Aorta (tissue), 5 donors: ENCODE measurements around the gene SRPK2. TPM values are rescaled to one million over a fixed set of nuclear protein-coding genes. Genes with fewer than 3 reads are reported as not detected.
A peak's percentile ranks its signal among the peaks of the same experiment; 100 is the strongest.
"Not testable (repeated sequence)": the region's sequence is repeated elsewhere in the genome, so short reads cannot be mapped to it uniquely, and the experiment has no call there.

Experiments
- ATAC-seq: fragments of 200-7000 bp; cut with Tn5 transposase; one replicate; pipeline ENCODE4 v1.9.1; 2022; ENCODE audit warnings: moderate library complexity; ENCODE audit not compliant: low FRiP score
- DNase-seq, 2 donors: peaks; one replicate each; pipeline ENCODE4 v3.0.0-alpha.2; 2020
- H3K27ac ChIP-seq, 2 donors: one replicate each; pipeline ENCODE4 v1.5.1; 2013; ENCODE audit warnings: low read length in 2 of 2, mild to moderate bottlenecking in 2 of 2, moderate library complexity in 2 of 2, control low read depth in 1 of 2, inconsistent platforms in 1 of 2, low read depth in 1 of 2
- H3K27me3 ChIP-seq, 2 donors: one replicate each; pipeline ENCODE4 v1.6.1; 2013; ENCODE audit warnings: control low read depth in 1 of 2, low read length in 1 of 2, mild to moderate bottlenecking in 1 of 2, moderate library complexity in 1 of 2; ENCODE audit not compliant: insufficient read depth in 2 of 2, control insufficient read depth in 1 of 2
- H3K36me3 ChIP-seq, 2 donors: one replicate each; pipeline ENCODE4 v1.6.1; 2013; ENCODE audit warnings: control low read depth in 1 of 2, low read length in 1 of 2, mild to moderate bottlenecking in 1 of 2; ENCODE audit not compliant: insufficient read depth in 2 of 2, control insufficient read depth in 1 of 2
- H3K4me1 ChIP-seq, 2 donors: one replicate each; pipeline ENCODE4 v1.6.1; 2013; ENCODE audit warnings: low read length in 2 of 2, control low read depth in 1 of 2, mild to moderate bottlenecking in 1 of 2, moderate library complexity in 1 of 2; ENCODE audit not compliant: insufficient read depth in 2 of 2, control insufficient read depth in 1 of 2
- H3K4me3 ChIP-seq, 2 donors: one replicate each; pipeline ENCODE4 v1.5.1; 2013; ENCODE audit warnings: low read length in 2 of 2, control low read depth in 1 of 2, mild to moderate bottlenecking in 1 of 2
- H3K9me3 ChIP-seq: one replicate; pipeline ENCODE4 v1.6.1; 2013; ENCODE audit warnings: mild to moderate bottlenecking, low read length; ENCODE audit not compliant: control insufficient read depth
- WGBS, 2 donors: extraction: QIAGEN DNeasy Blood & Tissue Kit; methylation state at CpG; one replicate each; pipeline ENCODE4 v1.1.7; 2013; 5-methylcytosine and 5-hydroxymethylcytosine counted together
- intact Hi-C, 2 donors: fragments of 100-400 bp; cut with DNase I; formaldehyde crosslinking; loops; one replicate each; pipeline versions ENCODE4 v1.14.2 to v1.15.0; 2022
- polyA plus RNA-seq, 2 donors: library from polyadenylated mRNA; stranded (reverse); fragments of 200-250 nt; gene quantifications; one replicate each; pipeline ENCODE4 v1.2.3, GENCODE V29; 2013
- total RNA-seq, 2 donors: library from RNA; stranded (reverse); fragmentation: NEBNext Ultra II Directional; extraction: Animal tissue kit (Norgen Biotek cat#: 25700); gene quantifications; one replicate each; pipeline ENCODE4 v1.2.1, GENCODE V29; 2021
- donor health status: healthy with polysubstance abuse.
- donor health status: Bipolar disorder and iron deficiency.
- donor health status: DM: no; HTN: no; CAD: no.
- donor health status: DM: no; HTN: no; CAD: no.
- donor health status: DM: yes; HTN: yes; CAD: no.

SRPK2 gene
- total and polyA plus RNA-seq, 4 donors = 11.5 to 49.7 (median 28.7) TPM

DNA sequence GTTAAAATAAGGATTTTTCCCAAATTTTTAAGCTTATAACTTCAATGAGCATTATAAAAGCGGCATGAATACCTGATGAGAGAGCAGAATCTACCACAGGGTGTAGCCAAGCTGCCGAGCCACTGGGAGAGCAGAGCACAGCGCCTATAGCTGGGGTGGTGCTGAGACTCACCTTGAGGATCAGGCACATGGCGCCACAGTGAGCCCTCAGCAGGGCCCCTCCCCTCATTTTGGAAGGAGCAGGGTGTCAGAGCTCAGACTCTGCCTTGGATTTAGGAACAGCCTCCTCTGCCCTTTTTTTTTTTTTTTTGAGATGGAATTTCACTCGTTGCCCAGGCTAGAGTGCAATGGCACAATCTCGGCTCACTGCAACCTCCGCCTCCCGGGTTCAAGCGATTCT is 118.6 kb downstream of the SRPK2 start:
- Histone ChIP-seq H3K4me3 (no peak overlapping the region), H3K27ac (no peak overlapping the region), H3K4me1 (no peaks in the 10 kb centered on the region), H3K9me3 (no peaks in the 10 kb centered on the region), H3K27me3 (no peaks in the 10 kb centered on the region), H3K36me3 (no peaks in the 10 kb centered on the region)
- WGBS, 2 donors = 82 to 86% methylated on average over 9 of the region's 9 CpGs
- ATAC-seq = no peak
- intact Hi-C loops = no loop called here
- DNase-seq = no peak

DNA sequence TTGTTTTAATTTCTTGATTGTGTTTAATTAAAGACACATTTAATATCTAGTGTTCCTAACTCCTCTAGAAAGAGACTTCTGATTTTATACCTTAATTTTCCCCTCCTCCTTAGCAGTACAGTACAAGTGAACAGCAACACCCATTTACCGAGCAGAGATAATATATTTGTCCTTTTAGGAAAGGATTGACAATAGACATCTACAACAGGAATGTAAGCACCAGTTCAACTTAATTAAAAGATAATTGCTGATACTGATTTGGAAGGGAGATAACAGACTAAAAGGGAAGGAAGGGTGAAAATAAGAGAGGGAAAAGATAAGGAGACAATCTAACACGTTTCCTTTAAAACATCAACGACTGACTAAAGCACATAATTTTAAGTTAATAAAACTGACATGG is 119.3 kb downstream of the SRPK2 start:
- WGBS, 2 donors = 0% methylated on average over 3 of the region's 3 CpGs
- Histone ChIP-seq H3K27ac (no peak overlapping the region), H3K9me3 (no peaks in the 10 kb centered on the region), H3K4me3 (peak overlapping the region; percentile 67 to 82), H3K36me3 (no peaks in the 10 kb centered on the region), H3K27me3 (no peaks in the 10 kb centered on the region), H3K4me1 (no peaks in the 10 kb centered on the region)
- intact Hi-C loops = no loop called here
- DNase-seq = no peak
- ATAC-seq = peak; percentile 47

GRCh38 chr7:105268511-105269392 is 120.0 kb downstream of the SRPK2 start:
- DNase-seq = no peak
- Histone ChIP-seq H3K4me1 (no peaks in the 10 kb centered on the region), H3K27ac (peak overlapping the region in 1 of 2 donors; percentile 57), H3K27me3 (no peaks in the 10 kb centered on the region), H3K9me3 (no peaks in the 10 kb centered on the region), H3K4me3 (peak overlapping the region; percentile 67 to 82), H3K36me3 (no peaks in the 10 kb centered on the region)
- peak; percentile 91 for ATAC-seq
- intact Hi-C loops = no loop called here
- WGBS, 2 donors = 0 to 1% methylated on average over 6 of the region's 6 CpGs

DNA sequence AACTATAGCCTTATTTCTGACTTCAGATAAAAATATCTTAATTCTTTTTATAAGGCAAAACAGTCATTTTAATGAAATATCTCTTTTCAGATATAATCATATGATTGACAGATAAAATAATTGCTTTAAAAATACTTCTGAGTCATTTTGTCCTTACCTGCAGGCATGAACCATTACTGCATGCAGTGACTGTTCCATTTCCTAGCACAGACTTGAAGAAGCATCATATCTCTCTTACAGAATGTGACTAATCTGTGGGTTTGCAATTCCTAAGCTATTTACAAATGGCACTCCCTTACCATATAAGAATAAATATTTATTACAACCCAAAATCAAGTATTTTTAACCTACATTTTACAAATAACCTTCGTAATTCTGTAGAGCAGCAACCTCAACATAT is 120.7 kb downstream of the SRPK2 start:
- ATAC-seq = no peak
- no peak for DNase-seq
- H3K4me1 ChIP-seq = no peaks in the 10 kb centered on the region
- WGBS, 2 donors = 18% methylated on average over 1 of the region's 1 CpG
- H3K27me3 ChIP-seq = no peaks in the 10 kb centered on the region
- intact Hi-C loops = no loop called here
- no peaks in the 10 kb centered on the region for H3K36me3 ChIP-seq
- H3K4me3 ChIP-seq = peak overlapping the region; percentile 67 to 82
- H3K27ac ChIP-seq = no peak overlapping the region
- H3K9me3 ChIP-seq = no peaks in the 10 kb centered on the region

DNA sequence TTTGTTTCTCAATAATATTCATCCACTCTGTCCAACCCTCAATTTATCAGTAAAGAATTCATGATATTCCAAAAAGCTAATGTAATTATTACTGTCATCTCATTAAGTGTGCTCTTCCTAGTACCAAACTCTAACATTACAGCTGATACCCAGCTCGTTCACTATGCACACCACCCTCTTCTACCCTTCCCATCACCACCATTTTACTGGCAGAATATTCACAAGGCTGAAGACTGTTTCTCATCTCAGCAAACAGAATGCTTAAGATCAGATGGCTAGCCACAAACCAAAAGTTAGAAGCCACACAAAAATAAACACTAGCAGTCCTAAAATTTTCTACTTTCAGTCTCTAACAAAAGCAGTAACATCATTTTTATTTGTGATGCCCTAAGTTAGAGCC is 121.5 kb downstream of the SRPK2 start:
- ATAC-seq (no peak), DNase-seq (no peak)
- 65% methylated on average over 1 of the region's 1 CpG for WGBS, 2 donors
- Histone ChIP-seq H3K9me3 (no peaks in the 10 kb centered on the region), H3K27ac (no peak overlapping the region), H3K36me3 (no peaks in the 10 kb centered on the region), H3K4me3 (no peak overlapping the region), H3K4me1 (peaks cover 0 to 1% of the 10 kb centered on the region in 2 donors), H3K27me3 (no peaks in the 10 kb centered on the region)
- intact Hi-C loops = no loop called here

- Histone ChIP-seq H3K36me3 (no peaks in the 10 kb centered on the region), H3K27me3 (no peaks in the 10 kb centered on the region), H3K4me1 (peaks cover 0 to 1% of the 10 kb centered on the region in 2 donors), H3K4me3 (no peak overlapping the region), H3K9me3 (no peaks in the 10 kb centered on the region), H3K27ac (no peak overlapping the region)
- intact Hi-C loops = no loop called here
- DNase-seq = no peak
- WGBS, 2 donors = 95 to 98% methylated on average over 1 of the region's 1 CpG
- ATAC-seq = no peak
These were observed 124.0 kb downstream of the SRPK2 start for GRCh38 chr7:105264707-105265106.

- intact Hi-C loops = no loop called here
- 79 to 87% methylated on average over 2 of the region's 2 CpGs for WGBS, 2 donors
These were observed 127.0 kb downstream of the SRPK2 start for GRCh38 chr7:105261689-105262088.

GRCh38 chr7:105260201-105260871 is 128.4 kb downstream of the SRPK2 start:
- H3K36me3 ChIP-seq, H3K4me3 ChIP-seq, H3K27me3 ChIP-seq, DNase-seq, intact Hi-C loops, H3K4me1 ChIP-seq, H3K9me3 ChIP-seq, H3K27ac ChIP-seq, ATAC-seq: not testable (repeated sequence)
- WGBS, 2 donors = 98 to 99% methylated on average over 2 of the region's 2 CpGs

More at GRCh38 chr7:105261689-105262088, 127.0 kb downstream of the SRPK2 start:
- ATAC-seq (no peak), DNase-seq (no peak)
- no peaks in the 10 kb centered on the region for H3K36me3 ChIP-seq
- no peak overlapping the region for H3K4me3 ChIP-seq
- H3K27ac ChIP-seq = no peak overlapping the region
- H3K27me3 ChIP-seq = no peaks in the 10 kb centered on the region
- H3K4me1 ChIP-seq = peaks cover 0 to 1% of the 10 kb centered on the region in 2 donors
- no peaks in the 10 kb centered on the region for H3K9me3 ChIP-seq

DNA sequence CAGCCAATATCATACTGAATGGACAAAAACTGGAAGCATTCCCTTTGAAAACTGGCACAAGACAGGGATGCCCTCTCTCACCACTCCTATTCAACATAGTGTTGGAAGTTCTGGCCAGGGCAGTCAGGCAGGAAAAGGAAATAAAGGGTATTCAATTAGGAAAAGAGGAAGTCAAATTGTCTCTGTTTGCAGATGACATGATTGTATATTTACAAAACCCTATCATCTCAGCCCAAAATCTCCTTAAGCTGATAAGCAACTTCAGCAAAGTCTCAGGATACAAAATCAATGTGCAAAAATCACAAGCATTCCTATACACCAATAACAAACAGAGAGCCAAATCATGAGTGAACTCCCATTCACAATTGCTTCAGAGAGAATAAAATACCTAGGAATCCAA is 129.8 kb downstream of the SRPK2 start:
- ATAC-seq, H3K9me3 ChIP-seq, H3K4me1 ChIP-seq, H3K27me3 ChIP-seq, intact Hi-C loops, H3K4me3 ChIP-seq, DNase-seq, H3K27ac ChIP-seq, H3K36me3 ChIP-seq: not testable (repeated sequence)
